ENCODE data around the gene EFHD2. TPM values are rescaled to one million over a fixed set of nuclear protein-coding genes. Genes with fewer than 3 reads are reported as not detected.
A peak's percentile ranks its signal among the peaks of the same experiment; 100 is the strongest.
"Not testable (repeated sequence)": the region's sequence is repeated elsewhere in the genome, so short reads cannot be mapped to it uniquely, and the experiment has no call there.

EFHD2 gene
- total RNA-seq, 1 experiment from 2014 or later: 192 TPM

DNA sequence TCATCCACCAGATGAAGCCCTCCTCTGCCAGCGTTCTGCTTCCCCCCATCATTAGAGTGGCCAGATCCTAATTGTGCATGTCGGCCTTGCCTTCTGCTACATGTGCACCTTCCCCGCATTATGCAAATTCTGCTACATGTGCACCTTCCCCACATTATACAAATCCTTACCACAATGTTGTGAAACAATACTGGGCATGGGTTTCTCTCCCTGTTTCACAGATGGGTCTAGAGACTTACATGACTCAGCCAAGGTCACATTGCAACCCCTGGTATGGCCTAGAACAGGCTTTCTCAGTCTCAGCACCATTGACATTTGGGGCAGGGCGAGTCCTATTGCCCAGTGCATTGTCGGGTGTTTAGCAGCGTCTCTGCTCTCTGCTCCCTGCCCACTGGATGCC is 45.8 kb downstream of the EFHD2 start:
- intact Hi-C loops (cut with micrococcal nuclease): no loop called here
- H2AFZ ChIP-seq (ENCODE audit: low read length): no peak overlapping the region
- TF ChIP-seq, protein P1, sequence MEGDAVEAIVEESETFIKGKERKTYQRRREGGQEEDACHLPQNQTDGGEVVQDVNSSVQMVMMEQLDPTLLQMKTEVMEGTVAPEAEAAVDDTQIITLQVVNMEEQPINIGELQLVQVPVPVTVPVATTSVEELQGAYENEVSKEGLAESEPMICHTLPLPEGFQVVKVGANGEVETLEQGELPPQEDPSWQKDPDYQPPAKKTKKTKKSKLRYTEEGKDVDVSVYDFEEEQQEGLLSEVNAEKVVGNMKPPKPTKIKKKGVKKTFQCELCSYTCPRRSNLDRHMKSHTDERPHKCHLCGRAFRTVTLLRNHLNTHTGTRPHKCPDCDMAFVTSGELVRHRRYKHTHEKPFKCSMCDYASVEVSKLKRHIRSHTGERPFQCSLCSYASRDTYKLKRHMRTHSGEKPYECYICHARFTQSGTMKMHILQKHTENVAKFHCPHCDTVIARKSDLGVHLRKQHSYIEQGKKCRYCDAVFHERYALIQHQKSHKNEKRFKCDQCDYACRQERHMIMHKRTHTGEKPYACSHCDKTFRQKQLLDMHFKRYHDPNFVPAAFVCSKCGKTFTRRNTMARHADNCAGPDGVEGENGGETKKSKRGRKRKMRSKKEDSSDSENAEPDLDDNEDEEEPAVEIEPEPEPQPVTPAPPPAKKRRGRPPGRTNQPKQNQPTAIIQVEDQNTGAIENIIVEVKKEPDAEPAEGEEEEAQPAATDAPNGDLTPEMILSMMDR (conservative IDR thresholded peaks at IDR 0.05; ENCODE audit: low read depth, low read length): no peak
- TF ChIP-seq EZH2phosphoT487 (IDR thresholded peaks at IDR 0.05; ENCODE audit: borderline replicate concordance, low read length) (no peak), EZH2 (IDR thresholded peaks at IDR 0.05; ENCODE audit: low read length, unreplicated experiment) (no peak)
- H3K4me2 ChIP-seq (ENCODE audit: low read length): no peak overlapping the region
- H3K79me2 ChIP-seq (ENCODE audit: low read length): no peaks in the 10 kb centered on the region
- no peak overlapping the region for H3K9ac ChIP-seq (ENCODE audit: low read length)
- no peaks in the 10 kb centered on the region for H3K9me3 ChIP-seq (ENCODE audit: low read length)
- no peak overlapping the region for H3K4me3 ChIP-seq (ENCODE audit: low read length)
- no peaks in the 10 kb centered on the region for H3K36me3 ChIP-seq (ENCODE audit: low read depth, low read length)
- ATAC-seq (no peak), DNase-seq (no peak)
- no peak overlapping the region for H3K27ac ChIP-seq (ENCODE audit: low read length)
- no peaks in the 10 kb centered on the region for H4K20me1 ChIP-seq (ENCODE audit: low read length)
- ChIA-PET POLR2A (ENCODE audit: unreplicated experiment) (no interaction called here), CTCF (no interaction called here)
- no peaks in the 10 kb centered on the region for H3F3A ChIP-seq (ENCODE audit: low read length, unreplicated experiment)
- no peaks in the 10 kb centered on the region for H3K9me2 ChIP-seq (replicated peaks; ENCODE audit: low read length)
- H3K27me3 ChIP-seq (ENCODE audit: low read length): no peaks in the 10 kb centered on the region
- peaks cover 14% of the 10 kb centered on the region for H3K4me1 ChIP-seq (ENCODE audit: insufficient read depth, low read length)
- BruUV-seq (replicated peaks): no TSS peak

DNA sequence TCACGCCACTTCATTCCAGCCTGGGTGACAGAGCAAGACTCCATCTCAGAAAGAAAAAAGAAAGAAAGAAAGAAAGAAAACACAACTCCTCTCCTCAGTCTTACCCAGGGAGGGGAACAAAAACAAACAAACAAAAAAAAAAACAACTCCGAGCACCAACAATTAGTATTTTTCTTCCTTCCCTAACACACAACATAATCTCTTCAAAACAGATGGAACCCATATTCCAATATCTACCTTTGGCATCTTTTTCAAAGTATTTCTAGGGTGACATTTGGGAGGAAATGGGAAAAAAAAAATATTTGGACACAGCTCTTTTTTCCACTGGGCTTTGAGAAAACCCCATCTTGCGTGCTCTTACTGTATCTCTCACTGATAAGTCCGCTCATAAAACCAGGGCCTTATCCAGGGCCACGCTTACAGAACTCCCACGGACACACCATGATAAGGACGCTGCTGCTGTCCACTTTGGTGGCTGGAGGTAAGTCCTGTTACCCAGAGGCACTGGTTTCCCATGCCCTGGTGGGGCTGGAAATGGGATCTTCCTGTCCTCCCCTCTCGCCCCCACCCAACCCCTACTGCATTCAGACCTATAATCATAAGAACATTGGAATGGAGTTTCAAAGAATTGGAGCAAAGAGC is 46.7 kb downstream of the EFHD2 start, which contains the start of gene CELA2A:
CELA2A (plus strand) TSS at position 420 of the 642 bp plus-strand sequence; CDS start at position 442, 22 bp downstream.
- Histone ChIP-seq H3K27me3 (ENCODE audit: low read length) (no peaks in the 10 kb centered on the region), H3K9ac (ENCODE audit: low read length) (no peak within 1 kb of the TSS), H3K4me2 (ENCODE audit: low read length) (no peak within 1 kb of the TSS), H3F3A (ENCODE audit: low read length, unreplicated experiment) (no peaks in the 10 kb centered on the region), H3K9me2 (replicated peaks; ENCODE audit: low read length) (no peaks in the 10 kb centered on the region), H3K36me3 (ENCODE audit: low read depth, low read length) (no peaks in the 10 kb centered on the region), H3K4me3 (ENCODE audit: low read length) (no peak within 1 kb of the TSS), H3K27ac (ENCODE audit: low read length) (no peak within 1 kb of the TSS), H3K9me3 (ENCODE audit: low read length) (no peaks in the 10 kb centered on the region), H4K20me1 (ENCODE audit: low read length) (no peaks in the 10 kb centered on the region), H2AFZ (ENCODE audit: low read length) (no peak within 1 kb of the TSS), H3K4me1 (ENCODE audit: insufficient read depth, low read length) (peaks cover 14% of the 10 kb centered on the region), H3K79me2 (ENCODE audit: low read length) (no peaks in the 10 kb centered on the region)
- intact Hi-C loops (cut with micrococcal nuclease): no loop called here
- TF ChIP-seq EZH2phosphoT487 (IDR thresholded peaks at IDR 0.05; ENCODE audit: borderline replicate concordance, low read length): no peak
- TF ChIP-seq, protein P1 (conservative IDR thresholded peaks at IDR 0.05; ENCODE audit: low read depth, low read length): no peak
- TF ChIP-seq EZH2 (IDR thresholded peaks at IDR 0.05; ENCODE audit: low read length, unreplicated experiment): no peak
- ATAC-seq (no peak), DNase-seq (no peak)
- ChIA-PET CTCF (no interaction called here), POLR2A (ENCODE audit: unreplicated experiment) (no interaction called here)
- no TSS peak for BruUV-seq (replicated peaks)

DNA sequence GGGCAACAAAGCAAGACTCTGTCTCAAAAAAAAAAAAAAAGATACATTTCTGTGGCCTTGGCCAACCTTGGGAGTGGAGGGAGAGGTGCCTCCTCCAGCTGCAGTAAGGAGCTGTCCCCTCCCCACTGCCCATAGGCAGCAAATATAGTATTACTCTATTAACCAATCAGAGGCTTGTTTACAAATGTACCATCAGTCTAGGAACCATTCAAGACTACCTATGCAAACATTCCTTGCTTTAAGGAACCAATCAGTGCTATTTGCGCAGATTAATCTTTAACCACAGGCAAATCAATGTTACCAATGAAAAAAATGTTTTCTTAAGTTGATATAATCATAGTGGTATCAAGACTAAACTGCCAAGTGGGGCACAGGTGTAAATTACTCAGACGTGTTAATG is 47.9 kb downstream of the EFHD2 start:
- ATAC-seq: no peak
- CTCF ChIA-PET: no interaction called here
- BruUV-seq (replicated peaks): no TSS peak

DNA sequence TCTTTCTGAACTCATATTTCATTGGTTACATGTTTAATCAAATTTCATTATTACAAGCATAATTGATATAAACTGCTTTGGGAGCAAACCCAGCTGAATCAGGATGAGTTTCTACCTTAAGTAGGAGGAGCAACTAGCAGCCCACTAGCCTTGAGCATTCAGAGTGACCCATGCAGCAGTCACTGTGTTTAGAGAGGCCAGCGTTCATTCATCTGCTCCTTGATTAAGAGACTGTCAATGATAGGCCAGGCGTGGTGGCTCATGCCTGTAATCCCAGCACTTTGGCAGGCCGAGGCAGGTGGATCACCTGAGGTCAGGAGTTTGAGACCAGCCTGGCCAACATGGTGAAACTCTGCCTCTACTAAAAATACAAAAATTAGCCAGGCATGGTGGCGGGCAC is 48.7 kb downstream of the EFHD2 start:
- DNase-seq (peak; percentile 10), ATAC-seq (0 out of 2 replicates have a peak, but pooled peaks have one; percentile 21)
- H4K20me1 ChIP-seq (ENCODE audit: low read length); H3K9ac ChIP-seq (ENCODE audit: low read length); H3K27me3 ChIP-seq (ENCODE audit: low read length); H3K36me3 ChIP-seq (ENCODE audit: low read depth, low read length); H3K9me2 ChIP-seq (replicated peaks; ENCODE audit: low read length); H3K9me3 ChIP-seq (ENCODE audit: low read length); CTCF ChIA-PET; H3K4me2 ChIP-seq (ENCODE audit: low read length); POLR2A ChIA-PET (ENCODE audit: unreplicated experiment); BruUV-seq (replicated peaks); H3K79me2 ChIP-seq (ENCODE audit: low read length); H3K4me3 ChIP-seq (ENCODE audit: low read length); H3F3A ChIP-seq (ENCODE audit: low read length, unreplicated experiment); intact Hi-C loops (cut with micrococcal nuclease); H2AFZ ChIP-seq (ENCODE audit: low read length); H3K27ac ChIP-seq (ENCODE audit: low read length): not testable (repeated sequence)
- peaks cover 14% of the 10 kb centered on the region for H3K4me1 ChIP-seq (ENCODE audit: insufficient read depth, low read length)

More for the DNA sequence above, 47.9 kb downstream of the EFHD2 start:
- Histone ChIP-seq H3K27me3 (ENCODE audit: low read length) (no peaks in the 10 kb centered on the region), H3K9me2 (replicated peaks; ENCODE audit: low read length) (no peaks in the 10 kb centered on the region), H3K27ac (ENCODE audit: low read length) (no peak overlapping the region), H3K9ac (ENCODE audit: low read length) (no peak overlapping the region), H2AFZ (ENCODE audit: low read length) (no peak overlapping the region), H3K9me3 (ENCODE audit: low read length) (no peaks in the 10 kb centered on the region), H3K36me3 (ENCODE audit: low read depth, low read length) (no peaks in the 10 kb centered on the region), H3K4me1 (ENCODE audit: insufficient read depth, low read length) (peaks cover 14% of the 10 kb centered on the region), H4K20me1 (ENCODE audit: low read length) (no peaks in the 10 kb centered on the region), H3K4me2 (ENCODE audit: low read length) (no peak overlapping the region), H3F3A (ENCODE audit: low read length, unreplicated experiment) (no peaks in the 10 kb centered on the region), H3K79me2 (ENCODE audit: low read length) (no peaks in the 10 kb centered on the region), H3K4me3 (ENCODE audit: low read length) (no peak overlapping the region)
- intact Hi-C loops (cut with micrococcal nuclease): no loop called here
- no peak for TF ChIP-seq EZH2 (IDR thresholded peaks at IDR 0.05; ENCODE audit: low read length, unreplicated experiment)
- TF ChIP-seq, protein P1 (conservative IDR thresholded peaks at IDR 0.05; ENCODE audit: low read depth, low read length): no peak
- TF ChIP-seq EZH2phosphoT487 (IDR thresholded peaks at IDR 0.05; ENCODE audit: borderline replicate concordance, low read length): no peak
- POLR2A ChIA-PET (ENCODE audit: unreplicated experiment): no interaction called here
- DNase-seq: no peak
